GM12878 (cell line): Measurements from ENCODE around the gene H2AZ2. TPM values are rescaled to one million over a fixed set of nuclear protein-coding genes. Genes with fewer than 3 reads are reported as not detected.
"Not testable (repeated sequence)": the region's sequence is repeated elsewhere in the genome, so short reads cannot be mapped to it uniquely, and the experiment has no call there.

Experiments used
- ATAC-seq: fragments of 200-7000 bp; cut with Tn5 transposase; 3 replicates; pipeline ENCODE4 v1.9.1; 2020; ENCODE audit warnings: mild to moderate bottlenecking, moderate library complexity
- BruUV-seq: library from RNA; stranded (reverse); fragments of 400-500 nt; replicated peaks from 2 replicates; lab custom pipeline; 2021; lab: Mats Ljungman, UMichigan
- CTCF ChIA-PET: fragments of 300-600 bp; sonication (Branson Sonifier 250); formaldehyde crosslinking; extraction: SDS; loops from one replicate; lab custom pipeline; 2021; ENCODE audit warnings: inconsistent platforms; lab: Yijun Ruan, JAX
- POLR2A ChIA-PET: fragments of 350-600 bp; formaldehyde crosslinking; extraction: SDS; loops from one replicate; lab custom pipeline; 2021; ENCODE audit warnings: inconsistent platforms; lab: Charles Lee
- RAD21 ChIA-PET: fragments of 300-600 bp; sonication (Branson Sonifier 250); formaldehyde crosslinking; loops from one replicate; lab custom pipeline; 2023; ENCODE audit warnings: antibody characterized with exemption; ENCODE audit not compliant: unreplicated experiment; lab: Charles Lee
- SMC1A ChIA-PET: fragments of 300-600 bp; sonication (Branson Sonifier 250); formaldehyde crosslinking; loops from one replicate; lab custom pipeline; 2023; ENCODE audit not compliant: unreplicated experiment, uncharacterized antibody; lab: Charles Lee
- DNase-seq: peaks from one replicate; pipeline ENCODE4 v3.0.0-alpha.2; 2011; ENCODE audit warnings: low read depth, low spot score
- FAIRE-seq: peaks from 3 replicates; lab custom pipeline; 2011; peaks lifted over from hg19 to GRCh38; lab: Jason Lieb, UNC
- H2AFZ ChIP-seq: 2 replicates; pipeline ENCODE4 v1.6.0; 2011; ENCODE audit warnings: low read depth, low read length, control low read depth; ENCODE audit not compliant: control insufficient read depth
- H3K27ac ChIP-seq: 2 replicates; pipeline ENCODE4 v1.5.1; 2011; ENCODE audit warnings: control low read depth; ENCODE audit not compliant: control insufficient read depth, insufficient read depth
- H3K27me3 ChIP-seq, 2 experiments: replicated peaks in 1 of 2; 2 replicates each; pipeline versions ENCODE4 v1.6.0 to v1.6.1; 2011; ENCODE audit warnings: low read length in 1 of 2; ENCODE audit not compliant: control insufficient read depth in 2 of 2, insufficient read depth in 2 of 2
- H3K36me3 ChIP-seq, 2 experiments: 2 replicates each; pipeline ENCODE4 v1.5.1; 2011; ENCODE audit warnings: low read length in 1 of 2; ENCODE audit not compliant: control insufficient read depth in 2 of 2, insufficient read depth in 2 of 2
- H3K4me1 ChIP-seq: 2 replicates; pipeline ENCODE4 v1.6.1; 2011; ENCODE audit warnings: mild to moderate bottlenecking, low read length, moderate library complexity, mixed read lengths; ENCODE audit not compliant: control insufficient read depth, insufficient read depth
- H3K4me2 ChIP-seq: 2 replicates; pipeline ENCODE4 v1.6.0; 2011; ENCODE audit warnings: control low read depth; ENCODE audit not compliant: control insufficient read depth, insufficient read depth
- H3K4me3 ChIP-seq: fragments of 200-600 bp; sonication (generic); 2 replicates; pipeline ENCODE4 v1.5.1; 2016
- H3K79me2 ChIP-seq: 2 replicates; pipeline ENCODE4 v1.6.0; 2011; ENCODE audit warnings: low read length; ENCODE audit not compliant: control insufficient read depth, insufficient read depth
- H3K9ac ChIP-seq: 2 replicates; pipeline ENCODE4 v1.8.0; 2011; ENCODE audit warnings: low read length, control low read depth, mixed read lengths; ENCODE audit not compliant: control insufficient read depth, insufficient read depth
- H3K9me3 ChIP-seq: replicated peaks from 3 replicates; pipeline ENCODE4 v1.5.1; 2011; ENCODE audit warnings: mild to moderate bottlenecking, low read length; ENCODE audit not compliant: control insufficient read depth, insufficient read depth
- H4K20me1 ChIP-seq: 2 replicates; pipeline ENCODE4 v1.6.0; 2011; ENCODE audit not compliant: control insufficient read depth, insufficient read depth
- CREB1 ChIP-seq: IDR thresholded peaks from 2 replicates; pipeline ENCODE4 v1.6.1; 2012; ENCODE audit warnings: low read depth, mild to moderate bottlenecking, inconsistent platforms
- WGBS: methylation state at CpG from one replicate; pipeline ENCODE4 v1.1.6; 2016; ENCODE audit warnings: low lambda C conversion rate; ENCODE audit not compliant: insufficient replicate concordance, insufficient coverage; ENCODE audit errors: missing lambda C conversion rate; 5-methylcytosine and 5-hydroxymethylcytosine counted together
- in situ Hi-C: fragments of 300-500 bp; cut with MboI; formaldehyde crosslinking; loops from 9 replicates; pipeline ENCODE4 v1.14.3; 2018; ENCODE audit warnings: mixed read lengths
- intact Hi-C: fragments of 100-400 bp; cut with micrococcal nuclease; formaldehyde crosslinking; loops from one replicate; pipeline ENCODE4 v1.14.2; 2022; ENCODE audit not compliant: unreplicated experiment
- polyA plus RNA-seq, 11 experiments: library from polyadenylated mRNA; depleted of rRNA in 4 of 11; unstranded in 6 of 11; stranded (reverse) in 5 of 11; fragments of >200 nt; fragmentation: Nextera tagmentation in 4 of 11; fragmentation: Illumina TruSeq in 1 of 11; extraction: Ambion mirVana in 4 of 11; extraction: Trizol in 1 of 11; gene quantifications; 1 replicate in 1 of 11; 2 replicates in 10 of 11; pipeline versions ENCODE4 v1.2.1 to v1.2.3, GENCODE V29; 2011 to 2016; ENCODE audit warnings: inconsistent platforms in 2 of 11, missing spikeins in 2 of 11, low read depth in 1 of 11
- total RNA-seq, 4 experiments: library from RNA; depleted of rRNA in 3 of 4; stranded (reverse); fragments of >200 nt in 3 of 4; fragmentation: Illumina TruSeq in 1 of 4; extraction: Trizol in 1 of 4; gene quantifications; 2 replicates each; pipeline versions ENCODE4 v1.2.1 to v1.2.3, GENCODE V29; 2013 to 2021

Gene H2AZ2
- total and polyA plus RNA-seq, 10 of the 15 experiments (the other 5 are each of a cell fraction or from before 2014, with no cell fraction given), result 118 to 366 (median 223) TPM

DNA sequence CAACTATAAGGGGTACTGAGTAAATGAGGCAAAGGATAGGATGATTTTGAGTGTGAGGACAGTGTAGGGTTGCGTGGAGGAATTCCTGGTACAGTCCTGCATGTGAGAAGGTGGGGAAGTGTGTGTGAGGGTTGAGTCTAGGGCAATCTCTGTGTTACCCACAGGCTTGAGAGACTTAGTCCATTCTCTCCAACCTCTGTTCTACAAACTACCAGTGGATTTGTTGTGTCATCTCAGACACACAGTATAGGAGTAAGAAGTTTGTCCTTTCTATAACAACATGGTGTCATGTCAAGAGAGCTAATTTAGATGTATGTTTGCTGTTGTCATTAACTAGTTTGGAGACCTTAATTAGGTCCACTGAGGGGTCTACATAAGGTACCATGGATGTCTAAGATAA lies 24.9 kb upstream of the H2AZ2 start:
- no peak for ATAC-seq
- WGBS, result 86% methylated on average over 1 of the region's 1 CpG
- RAD21 ChIA-PET, result interaction anchor here (1.2 to 1.7 kb wide), 2 partner anchors 10 to 16 kb away, joined by 3 to 6 read pairs; no protein-coding TSS in a partner anchor
- POLR2A ChIA-PET, result interaction anchor here (1.2 kb wide), 1 partner anchor 24 kb away, joined by 3 read pairs; no protein-coding TSS in a partner anchor
- Histone ChIP-seq H3K9me3 (no peaks in the 10 kb centered on the region; the same call in 2 of the 3 replicates), H3K79me2 (no peaks in the 10 kb centered on the region), H3K27ac (no peak overlapping the region), H2AFZ (no peak overlapping the region), H3K9ac (no peak overlapping the region), H3K4me2 (no peak overlapping the region), H3K36me3 (no peaks in the 10 kb centered on the region), H3K4me3 (no peak overlapping the region), H4K20me1 (no peaks in the 10 kb centered on the region), H3K27me3 (no peaks in the 10 kb centered on the region), H3K4me1 (no peaks in the 10 kb centered on the region)
- SMC1A ChIA-PET, result interaction anchor here (0.6 to 1.8 kb wide), 3 partner anchors 9 to 15 kb away, joined by 3 to 7 read pairs (median 4); no protein-coding TSS in a partner anchor
- no peak for DNase-seq
- in situ Hi-C loops (no loop called here), intact Hi-C loops (no loop called here)
- TF ChIP-seq CREB1, result no peak
- CTCF ChIA-PET, result interaction anchor here (0.8 to 2.2 kb wide), 3 partner anchors 9 to 386 kb away, joined by 3 to 9 read pairs (median 6); no protein-coding TSS in a partner anchor
- BruUV-seq, result no TSS peak
- peak; percentile 44 for FAIRE-seq

DNA sequence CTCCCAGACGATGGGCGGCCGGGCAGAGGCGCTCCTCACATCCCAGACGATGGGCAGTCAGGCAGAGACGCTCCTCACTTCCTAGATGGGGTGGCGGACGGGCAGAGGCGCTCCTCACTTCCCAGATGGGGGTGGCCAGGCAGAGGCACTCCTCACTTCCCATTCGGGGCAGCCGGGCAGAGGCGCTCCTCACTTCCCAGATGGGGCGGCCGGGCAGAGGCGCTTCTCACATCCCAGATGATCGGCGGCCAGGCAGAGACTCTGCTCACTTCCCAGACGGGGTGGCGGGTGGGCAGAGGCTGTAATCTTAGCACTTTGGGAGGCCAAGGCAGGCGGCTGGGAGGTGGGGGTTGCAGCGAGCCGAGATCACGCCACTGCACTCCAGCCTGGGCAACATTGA lies 24.0 kb upstream of the H2AZ2 start:
- DNase-seq, H3K9ac ChIP-seq, H4K20me1 ChIP-seq, H3K9me3 ChIP-seq, RAD21 ChIA-PET, H3K36me3 ChIP-seq, ATAC-seq, SMC1A ChIA-PET, in situ Hi-C loops, FAIRE-seq, H3K4me1 ChIP-seq, BruUV-seq, H3K4me2 ChIP-seq, H3K79me2 ChIP-seq, H3K27me3 ChIP-seq, POLR2A ChIA-PET, H3K27ac ChIP-seq, CTCF ChIA-PET, intact Hi-C loops, H3K4me3 ChIP-seq, H2AFZ ChIP-seq: not testable (repeated sequence)
- WGBS, result 86% methylated on average over 17 of the region's 23 CpGs

DNA sequence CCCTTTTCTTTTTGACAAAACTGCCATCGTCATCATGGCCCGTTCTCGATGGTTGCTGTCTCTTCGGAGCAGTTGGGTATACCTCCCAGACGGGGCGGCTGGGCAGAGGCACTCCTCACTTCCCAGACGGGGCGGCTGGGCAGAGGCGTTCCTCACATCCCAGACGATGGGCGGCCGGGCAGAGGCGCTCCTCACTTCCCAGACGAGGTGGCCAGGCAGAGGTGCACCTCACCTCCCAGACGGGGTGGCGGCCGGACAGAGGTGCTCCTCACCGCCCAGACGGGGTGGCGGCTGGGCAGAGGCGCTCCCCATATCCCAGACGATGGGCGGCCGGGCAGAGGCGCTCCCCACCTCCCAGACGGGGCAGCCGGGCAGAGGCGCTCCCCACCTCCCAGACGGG lies 22.9 kb upstream of the H2AZ2 start:
- H3K79me2 ChIP-seq, H3K4me1 ChIP-seq, SMC1A ChIA-PET, DNase-seq, BruUV-seq, H3K4me3 ChIP-seq, POLR2A ChIA-PET, H3K4me2 ChIP-seq, RAD21 ChIA-PET, H3K27me3 ChIP-seq, H4K20me1 ChIP-seq, H3K9me3 ChIP-seq, H3K36me3 ChIP-seq, ATAC-seq, H2AFZ ChIP-seq, CTCF ChIA-PET, FAIRE-seq, intact Hi-C loops, in situ Hi-C loops, H3K9ac ChIP-seq, H3K27ac ChIP-seq: not testable (repeated sequence)
- WGBS, result 85% methylated on average over 24 of the region's 29 CpGs

DNA sequence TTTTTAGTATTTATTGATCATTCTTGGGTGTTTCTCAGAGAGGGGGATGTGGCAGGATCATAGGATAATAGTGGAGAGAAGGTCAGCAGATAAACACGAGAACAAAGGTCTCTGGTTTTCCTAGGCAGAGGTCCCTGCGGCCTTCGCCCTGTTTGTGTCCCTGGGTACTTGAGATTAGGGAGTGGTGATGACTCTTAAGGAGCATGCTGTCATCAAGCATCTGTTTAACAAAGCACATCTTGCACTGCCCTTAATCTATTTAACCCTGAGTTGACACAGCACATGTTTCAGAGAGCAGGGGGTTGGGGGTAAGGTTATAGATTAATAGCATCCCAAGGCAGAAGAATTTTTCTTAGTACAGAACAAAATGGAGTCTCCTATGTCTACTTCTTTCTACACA lies 22.4 kb upstream of the H2AZ2 start:
- intact Hi-C loops, RAD21 ChIA-PET, POLR2A ChIA-PET, ATAC-seq, DNase-seq, H3K4me1 ChIP-seq, H3K27ac ChIP-seq, H3K9me3 ChIP-seq, in situ Hi-C loops, H3K79me2 ChIP-seq, BruUV-seq, H2AFZ ChIP-seq, H3K9ac ChIP-seq, H3K4me2 ChIP-seq, H3K27me3 ChIP-seq, CTCF ChIA-PET, H4K20me1 ChIP-seq, H3K4me3 ChIP-seq, FAIRE-seq, H3K36me3 ChIP-seq: not testable (repeated sequence)
- 67% methylated on average over 3 of the region's 3 CpGs for WGBS
- SMC1A ChIA-PET, result interaction anchor here (1.4 kb wide), 1 partner anchor 12 kb away, joined by 3 read pairs; no protein-coding TSS in a partner anchor
